Peyer's patch (tissue), 4 donors: ENCODE results near the gene AHCYL2.

Experiments used
- CTCF ChIP-seq, 6 experiments: fragments of 450-650 bp in 4 of 6; fragments of 200-600 bp in 2 of 6; sonication (generic) in 1 of 6; IDR thresholded peaks; one replicate each; pipeline ENCODE4 v1.5.1; 2017 to 2019; ENCODE audit warnings: antibody characterized with exemption in 6 of 6, mild to moderate bottlenecking in 3 of 6, moderate library complexity in 1 of 6
- POLR2A ChIP-seq, 2 donors: fragments of 450-650 bp; IDR thresholded peaks; one replicate each; pipeline ENCODE4 v1.5.1; 2017; ENCODE audit warnings: antibody characterized with exemption in 2 of 2, mild to moderate bottlenecking in 2 of 2, moderate library complexity in 2 of 2

GRCh38 chr7:129279757-129280156 lies 54.9 kb downstream of the AHCYL2 start:
- TF ChIP-seq CTCF (IDR thresholded peaks at IDR 0.05), result no peak
- TF ChIP-seq POLR2A (IDR thresholded peaks at IDR 0.05), result no peak
